Endodermal cell (in vitro differentiated cells): Measurements from ENCODE around the gene GAS6. TPM values are rescaled to one million over a fixed set of nuclear protein-coding genes. Genes with fewer than 3 reads are reported as not detected.
"Not testable (repeated sequence)": the region's sequence is repeated elsewhere in the genome, so short reads cannot be mapped to it uniquely, and the experiment has no call there.

Experiments
- DNase-seq: peaks from one replicate; pipeline ENCODE4 v3.0.0-alpha.2; 2017
- H3K27ac ChIP-seq: 2 replicates; pipeline ENCODE4 v1.5.1; 2013; ENCODE audit warnings: mild to moderate bottlenecking, low read depth, low read length, moderate library complexity
- H3K27me3 ChIP-seq: 2 replicates; pipeline ENCODE4 v1.6.1; 2013; ENCODE audit warnings: mild to moderate bottlenecking, low read length, moderate library complexity; ENCODE audit not compliant: insufficient read depth, control insufficient read depth, poor library complexity, severe bottlenecking
- H3K36me3 ChIP-seq: 2 replicates; pipeline ENCODE4 v1.7.0; 2013; ENCODE audit warnings: mild to moderate bottlenecking, low read length, moderate library complexity; ENCODE audit not compliant: control insufficient read depth, insufficient read depth
- H3K4me1 ChIP-seq: one replicate; pipeline ENCODE4 v1.7.0; 2013; ENCODE audit warnings: low read length; ENCODE audit not compliant: control insufficient read depth, insufficient read depth
- H3K4me3 ChIP-seq: 2 replicates; pipeline ENCODE4 v1.5.1; 2013; ENCODE audit warnings: mild to moderate bottlenecking, low read length, moderate library complexity
- H3K9ac ChIP-seq: 2 replicates; pipeline ENCODE4 v1.6.1; 2013; ENCODE audit warnings: mild to moderate bottlenecking, low read length, moderate library complexity; ENCODE audit not compliant: poor library complexity, severe bottlenecking; ENCODE audit errors: extremely low read depth
- H3K9me3 ChIP-seq: 2 replicates; pipeline ENCODE4 v1.6.1; 2013; ENCODE audit warnings: mild to moderate bottlenecking, low read length, moderate library complexity; ENCODE audit not compliant: control insufficient read depth
- H3K27ac Mint-ChIP-seq: 2 replicates; pipeline ENCODE4 v1.8.0; 2020; ENCODE audit warnings: mixed read lengths
- H3K27me3 Mint-ChIP-seq: 2 replicates; pipeline ENCODE4 v1.8.0; 2021; ENCODE audit warnings: mild to moderate bottlenecking, mixed read lengths; ENCODE audit not compliant: insufficient read depth
- H3K36me3 Mint-ChIP-seq: 2 replicates; pipeline ENCODE4 v1.8.0; 2020; ENCODE audit warnings: low read depth, mixed read lengths
- H3K4me1 Mint-ChIP-seq: 2 replicates; pipeline ENCODE4 v1.8.0; 2020; ENCODE audit warnings: mixed read lengths
- H3K4me3 Mint-ChIP-seq: 2 replicates; pipeline ENCODE4 v1.8.0; 2020; ENCODE audit warnings: mild to moderate bottlenecking, moderate library complexity, mixed read lengths
- H3K9me3 Mint-ChIP-seq: 2 replicates; pipeline ENCODE4 v1.8.0; 2020; ENCODE audit warnings: mild to moderate bottlenecking, mixed read lengths
- CTCF ChIP-seq: fragments of 200-600 bp; sonication (generic); conservative IDR thresholded peaks from 2 replicates; pipeline ENCODE4 v1.5.0; 2021; ENCODE audit warnings: antibody characterized with exemption, mild to moderate bottlenecking
- WGBS, 2 experiments: methylation state at CpG; one replicate each; pipeline versions ENCODE4 v1.1.5 to v1.1.7; 2013; ENCODE audit warnings: missing lambda C conversion rate in 2 of 2, mixed read lengths in 1 of 2; ENCODE audit not compliant: insufficient coverage in 1 of 2, insufficient read length in 1 of 2; 5-methylcytosine and 5-hydroxymethylcytosine counted together
- total RNA-seq, 2 donors: library from RNA; stranded (reverse); fragmentation: NEBNext Ultra II Directional in 1 of 2; extraction: Animal tissue kit (Norgen Biotek cat#: 25700) in 1 of 2; gene quantifications; 2 replicates in 1 of 2; 3 replicates in 1 of 2; pipeline ENCODE4 v1.2.1, GENCODE V29; 2021

GAS6 gene
- total RNA-seq, 2 donors from 2014 or later = 45.7 to 49.6 TPM

GRCh38 chr13:113874579-113875428 is 10.9 kb upstream of the GAS6 start:
- H3K36me3 ChIP-seq = no peaks in the 10 kb centered on the region
- Mint-ChIP-seq H3K4me1 (peaks cover 3% of the 10 kb centered on the region), H3K9me3 (peaks cover 3% of the 10 kb centered on the region), H3K27ac (no peak overlapping the region), H3K4me3 (no peak overlapping the region), H3K27me3 (no peaks in the 10 kb centered on the region), H3K36me3 (no peaks in the 10 kb centered on the region)
- DNase-seq = peak; percentile 39
- H3K4me3 ChIP-seq = no peak overlapping the region
- no peak for TF ChIP-seq CTCF
- no peak overlapping the region for H3K9ac ChIP-seq
- no peaks in the 10 kb centered on the region for H3K4me1 ChIP-seq
- H3K9me3 ChIP-seq = no peaks in the 10 kb centered on the region
- H3K27me3 ChIP-seq = no peaks in the 10 kb centered on the region
- H3K27ac ChIP-seq = no peak overlapping the region
- 83 to 89% methylated on average over 17 to 26 of the region's 26 CpGs for WGBS, 2 experiments

DNA sequence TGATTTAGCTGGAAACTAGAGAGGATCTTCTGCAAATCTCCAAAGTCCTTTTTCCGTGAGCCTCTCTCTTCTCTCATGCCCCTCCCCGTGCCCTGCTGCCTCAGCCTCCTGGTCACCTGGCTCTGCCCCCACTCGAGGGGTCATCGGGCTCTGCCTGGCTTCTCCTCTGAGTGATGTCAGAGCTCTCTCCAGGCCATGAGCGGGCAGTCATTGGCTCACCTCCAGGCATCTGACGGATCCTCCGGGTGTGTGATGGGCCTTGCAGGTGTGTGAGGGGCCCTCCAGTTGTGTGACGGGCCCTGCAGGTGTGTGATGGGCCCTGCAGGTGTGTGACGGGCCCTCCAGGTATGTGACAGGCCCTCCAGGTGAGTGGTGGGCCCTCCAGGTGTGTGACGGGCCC is 10.3 kb upstream of the GAS6 start:
- no peaks in the 10 kb centered on the region for H3K27me3 ChIP-seq
- no peaks in the 10 kb centered on the region for H3K36me3 ChIP-seq
- no peaks in the 10 kb centered on the region for H3K9me3 ChIP-seq
- Mint-ChIP-seq H3K27me3 (no peaks in the 10 kb centered on the region), H3K9me3 (peaks cover 3% of the 10 kb centered on the region), H3K4me1 (peaks cover 3% of the 10 kb centered on the region), H3K27ac (no peak overlapping the region), H3K4me3 (no peak overlapping the region), H3K36me3 (no peaks in the 10 kb centered on the region)
- DNase-seq = peak; percentile 40
- H3K4me1 ChIP-seq = no peaks in the 10 kb centered on the region
- H3K4me3 ChIP-seq = no peak overlapping the region
- no peak overlapping the region for H3K9ac ChIP-seq
- H3K27ac ChIP-seq = no peak overlapping the region
- WGBS, 2 experiments = 95 to 97% methylated on average over 7 to 10 of the region's 10 CpGs
- no peak for TF ChIP-seq CTCF

- peaks cover 12% of the 10 kb centered on the region for H3K4me1 Mint-ChIP-seq
- H3K36me3 Mint-ChIP-seq = no peaks in the 10 kb centered on the region
- Histone ChIP-seq H3K9me3 (no peaks in the 10 kb centered on the region), H3K27ac (no peak overlapping the region), H3K9ac (no peak overlapping the region), H3K4me1 (no peaks in the 10 kb centered on the region), H3K4me3 (no peak overlapping the region), H3K27me3 (peaks cover 25% of the 10 kb centered on the region), H3K36me3 (no peaks in the 10 kb centered on the region)
- no peaks in the 10 kb centered on the region for H3K9me3 Mint-ChIP-seq
- peak; percentile 11 for DNase-seq
- no peak for TF ChIP-seq CTCF
- no peak overlapping the region for H3K4me3 Mint-ChIP-seq
- H3K27ac Mint-ChIP-seq = no peak overlapping the region
- WGBS, 2 experiments = 91 to 96% methylated on average over 3 to 4 of the region's 4 CpGs
- peaks cover 23% of the 10 kb centered on the region for H3K27me3 Mint-ChIP-seq
Observed at GRCh38 chr13:113869263-113869662, 5.4 kb upstream of the GAS6 start.

- H3K36me3 ChIP-seq, H3K36me3 Mint-ChIP-seq, H3K9me3 ChIP-seq, H3K27ac ChIP-seq, H3K9me3 Mint-ChIP-seq, H3K4me3 ChIP-seq, H3K4me3 Mint-ChIP-seq, H3K9ac ChIP-seq, H3K4me1 ChIP-seq: not testable (repeated sequence)
- H3K27me3 ChIP-seq = peaks cover 28% of the 10 kb centered on the region
- Mint-ChIP-seq H3K27me3 (peaks cover 26% of the 10 kb centered on the region), H3K4me1 (peaks cover 11% of the 10 kb centered on the region), H3K27ac (peak overlapping the region; percentile 27)
- WGBS, 2 experiments = 84 to 90% methylated on average over 4 to 5 of the region's 5 CpGs
- DNase-seq = peak; percentile 13
Observed at GRCh38 chr13:113867913-113868312, 4.0 kb upstream of the GAS6 start.
